NCI-H446 treated with DMSO at 0.1 percent for 48 hours (cell line): ENCODE results near the gene ILF2.

Experiments
- DNase-seq: peaks from one replicate; lab custom pipeline; 2025; lab: John Stamatoyannopoulos, UW

ILF2 gene

DNA sequence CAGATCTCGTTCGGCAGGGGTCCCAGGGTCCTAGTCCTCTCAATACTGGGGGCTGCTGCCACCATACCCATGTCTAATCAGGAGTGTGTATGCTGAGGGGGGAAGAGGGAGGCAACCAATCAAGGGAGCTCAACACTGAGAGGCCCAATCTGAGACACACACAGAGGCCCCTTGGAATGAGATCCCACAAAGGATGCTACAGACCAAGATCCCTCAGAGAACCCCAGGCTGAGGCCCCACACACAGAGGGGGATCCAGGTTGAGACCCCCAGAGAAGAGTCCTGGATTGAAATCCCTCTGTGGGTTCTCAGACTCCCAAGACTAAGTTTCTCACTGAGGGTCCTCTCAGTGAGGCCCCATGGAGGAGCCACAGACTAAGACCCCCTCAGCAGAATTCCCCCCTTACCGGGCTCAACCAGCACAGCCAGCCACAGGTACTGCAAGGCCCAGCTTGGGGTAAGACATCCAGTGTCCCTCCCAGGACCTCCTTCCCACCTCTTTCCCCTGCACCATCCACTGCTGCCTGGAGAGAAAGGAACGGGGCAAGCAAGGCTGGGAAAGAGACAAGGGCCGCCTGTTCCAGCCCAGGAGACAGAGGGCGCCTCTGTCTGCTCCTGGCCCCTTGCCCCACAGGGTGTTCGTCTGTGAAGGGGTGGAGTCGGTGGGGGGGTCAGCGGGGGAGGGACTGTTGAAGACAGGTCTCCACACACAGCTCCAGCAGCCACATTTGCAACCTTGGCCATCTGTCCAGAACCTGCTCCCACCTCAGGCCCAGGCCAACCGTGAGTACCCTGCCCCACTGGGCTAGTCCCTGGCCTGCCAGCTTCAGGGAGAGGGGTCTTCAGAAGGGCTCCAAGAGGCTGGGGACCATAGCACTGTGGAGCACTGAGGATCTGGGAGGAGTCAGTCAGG lies 42.8 kb downstream of the ILF2 start, which contains the start of gene S100A1:
Gene S100A1 (plus strand): TSS at position 720 of the 912 bp plus-strand sequence. CDS start 2,088 bp downstream, outside the sequence.
- no peak for DNase-seq

DNA sequence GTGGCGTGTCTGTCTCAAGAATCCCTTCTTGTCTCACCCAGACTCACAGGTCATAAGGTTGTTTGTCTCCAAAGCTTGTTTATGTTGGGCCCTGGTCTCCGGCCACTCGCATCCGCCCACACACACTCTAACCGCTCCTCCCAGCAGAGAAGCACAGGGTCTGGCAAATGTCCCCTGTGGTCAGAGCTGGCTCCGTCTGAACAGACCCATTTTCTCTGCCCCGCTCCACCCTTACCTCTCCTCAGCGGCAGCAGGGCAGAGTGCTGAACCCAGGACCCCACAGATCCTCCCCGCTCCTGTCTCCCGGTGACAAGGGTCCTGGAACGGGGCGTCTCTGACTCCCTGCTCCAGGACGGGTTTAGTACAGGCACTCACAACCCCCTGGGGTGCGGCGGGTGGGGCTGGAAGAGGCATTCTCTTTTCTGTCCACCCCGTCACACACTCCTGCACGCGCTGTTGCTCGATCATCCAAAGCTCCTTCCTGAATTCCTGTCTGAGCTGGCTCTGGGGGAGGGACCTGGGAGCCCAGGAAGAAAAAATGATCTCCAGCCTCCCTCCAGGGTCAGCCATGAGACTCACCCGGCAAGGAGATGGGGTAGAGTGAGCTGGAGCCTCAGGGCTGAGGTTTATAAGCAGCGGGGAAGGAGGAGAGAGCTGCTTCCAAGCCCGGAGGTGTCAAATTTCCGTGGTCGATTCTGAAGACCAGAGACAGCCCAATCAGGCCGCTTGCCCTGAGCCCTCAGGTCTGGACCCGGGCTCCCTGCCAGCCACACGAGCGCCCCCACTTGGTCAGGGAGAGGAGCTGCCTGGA lies 43.7 kb downstream of the ILF2 start, which contains the start of gene S100A13:
Gene S100A13 (minus strand): TSS at position 602 of the 811 bp plus-strand sequence. CDS start 1,033 bp downstream, outside the sequence.
- no peak for DNase-seq

DNA sequence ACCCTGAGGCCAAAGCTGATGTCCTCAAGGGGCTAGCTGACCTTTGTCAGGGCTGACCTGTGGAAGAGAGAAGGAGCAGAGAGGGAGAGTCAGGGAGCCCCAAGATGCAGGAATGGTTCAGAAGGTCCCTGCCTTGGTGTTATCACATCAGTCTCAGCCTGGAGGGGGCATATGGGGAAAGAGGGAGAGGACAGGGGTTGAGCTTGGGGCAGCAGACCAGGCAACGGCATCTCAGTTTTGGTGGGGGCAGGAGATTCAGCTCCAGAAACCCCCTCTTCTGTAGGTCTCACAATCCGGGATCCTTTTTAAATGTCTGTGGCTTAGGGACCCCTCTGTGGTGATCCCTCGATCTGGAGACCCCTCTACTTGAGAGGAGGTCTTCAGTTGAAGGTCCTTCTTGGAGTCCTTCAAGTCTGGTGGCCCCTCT lies 44.3 kb downstream of the ILF2 start:
- DNase-seq = no peak

DNA sequence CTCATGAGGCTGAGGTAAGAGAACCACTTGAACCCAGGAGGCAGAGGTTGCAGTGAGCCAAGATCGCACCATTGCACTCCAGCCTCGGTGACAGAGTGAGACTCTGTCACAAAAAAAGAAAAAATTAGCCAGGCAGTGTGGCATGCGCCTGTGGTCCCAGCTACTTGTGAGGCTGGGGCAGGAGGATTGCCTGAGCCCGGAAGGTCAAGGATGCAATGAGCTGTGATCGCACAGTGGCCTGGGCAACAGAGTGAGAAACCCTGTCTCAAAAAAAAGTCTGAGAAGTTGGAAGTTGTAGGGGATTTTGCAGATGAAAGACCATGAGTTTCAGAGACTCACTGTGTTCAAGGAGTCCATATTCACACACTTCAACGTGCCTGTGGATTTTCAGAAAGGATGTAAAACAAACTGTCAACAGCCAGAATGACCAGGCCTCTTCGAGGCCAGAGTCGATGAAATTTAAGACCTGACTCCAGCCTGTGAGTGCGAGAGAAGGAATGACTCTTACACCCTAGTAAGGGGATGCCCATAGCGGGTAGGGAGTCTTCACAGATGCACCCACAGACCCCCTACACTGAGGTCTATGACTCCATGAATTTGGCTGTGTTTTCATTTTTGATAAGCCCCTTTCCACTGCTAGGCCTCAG lies 45.7 kb downstream of the ILF2 start:
- DNase-seq = no peak

DNA sequence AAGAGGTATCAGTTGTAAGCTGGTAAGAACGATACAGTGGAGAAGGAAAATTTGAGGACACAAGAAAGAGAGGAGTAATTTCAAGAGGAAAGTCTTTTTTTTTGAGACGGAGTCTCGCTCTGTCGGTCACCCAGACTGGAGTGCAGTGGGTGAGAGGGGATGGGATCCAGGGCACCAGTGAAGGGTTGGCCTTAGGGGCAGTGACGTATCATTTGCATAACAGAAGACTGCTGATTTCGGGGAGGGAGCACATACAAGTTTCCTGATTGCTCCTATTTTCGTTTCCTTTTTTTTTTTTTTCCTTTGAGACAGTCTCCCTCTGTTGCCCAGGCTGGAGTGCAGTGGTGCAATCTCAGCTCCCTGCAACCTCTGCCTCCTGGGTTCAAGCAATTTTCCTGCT lies 47.7 kb downstream of the ILF2 start:
- DNase-seq = no peak

DNA sequence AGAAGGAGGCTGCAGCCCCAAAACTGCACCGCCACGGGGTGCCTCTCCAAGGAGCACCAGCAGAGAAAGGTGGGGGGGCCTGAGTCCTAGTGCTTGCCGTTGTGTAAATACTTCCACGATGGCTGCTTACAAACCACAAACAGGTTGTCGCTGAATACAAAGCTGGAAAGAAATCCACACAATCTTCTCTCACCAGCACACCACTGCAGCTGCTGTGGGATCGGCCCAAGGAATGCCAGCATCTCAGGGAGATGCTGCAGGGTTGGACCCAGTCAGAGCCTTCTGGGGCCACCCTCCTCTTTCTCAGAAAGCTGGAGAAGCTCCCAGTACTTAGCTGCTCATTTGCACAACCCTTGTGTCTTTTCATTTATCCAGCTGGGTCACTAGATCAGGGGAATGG lies 51.6 kb downstream of the ILF2 start:
- DNase-seq = no peak

DNA sequence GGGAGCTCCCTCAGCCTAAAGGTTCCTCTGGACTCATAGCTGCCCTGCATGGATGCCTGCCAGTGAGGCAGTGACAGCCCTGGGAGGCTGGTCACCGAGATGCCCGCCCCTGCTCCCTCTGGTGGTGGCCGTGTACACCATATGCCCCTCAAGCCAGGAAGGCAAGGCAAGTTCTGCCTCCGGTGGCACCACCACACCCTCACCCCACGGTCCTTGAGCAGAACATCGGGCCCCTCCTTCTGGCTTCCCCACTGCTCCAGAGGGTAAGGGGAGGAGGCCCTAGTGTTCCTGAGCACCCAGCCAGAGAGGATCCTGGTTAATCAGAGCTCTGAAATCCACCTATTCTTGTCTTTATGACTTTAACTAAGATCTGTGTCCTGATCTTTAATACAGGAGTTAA lies 53.1 kb downstream of the ILF2 start:
- no peak for DNase-seq

DNA sequence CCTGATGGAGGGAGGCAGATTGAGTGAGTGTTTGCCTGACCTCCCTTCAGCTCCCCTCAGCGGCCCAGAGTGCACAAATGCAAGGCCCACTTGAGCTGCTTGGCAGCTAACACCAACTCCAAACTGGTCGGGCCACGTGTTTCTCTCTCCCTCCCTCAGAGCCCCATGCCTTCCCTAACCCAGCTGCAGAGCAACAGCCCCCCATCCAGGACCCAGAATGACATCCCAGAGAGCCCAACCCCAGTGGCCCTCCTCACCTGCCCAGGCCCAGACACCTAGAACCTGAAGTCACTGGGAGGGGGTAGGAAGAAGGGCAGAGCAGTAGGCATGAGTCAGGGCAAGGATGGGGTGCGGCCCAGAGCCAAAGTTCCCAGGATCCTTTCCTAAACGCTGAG lies 53.9 kb downstream of the ILF2 start:
- DNase-seq = no peak

DNA sequence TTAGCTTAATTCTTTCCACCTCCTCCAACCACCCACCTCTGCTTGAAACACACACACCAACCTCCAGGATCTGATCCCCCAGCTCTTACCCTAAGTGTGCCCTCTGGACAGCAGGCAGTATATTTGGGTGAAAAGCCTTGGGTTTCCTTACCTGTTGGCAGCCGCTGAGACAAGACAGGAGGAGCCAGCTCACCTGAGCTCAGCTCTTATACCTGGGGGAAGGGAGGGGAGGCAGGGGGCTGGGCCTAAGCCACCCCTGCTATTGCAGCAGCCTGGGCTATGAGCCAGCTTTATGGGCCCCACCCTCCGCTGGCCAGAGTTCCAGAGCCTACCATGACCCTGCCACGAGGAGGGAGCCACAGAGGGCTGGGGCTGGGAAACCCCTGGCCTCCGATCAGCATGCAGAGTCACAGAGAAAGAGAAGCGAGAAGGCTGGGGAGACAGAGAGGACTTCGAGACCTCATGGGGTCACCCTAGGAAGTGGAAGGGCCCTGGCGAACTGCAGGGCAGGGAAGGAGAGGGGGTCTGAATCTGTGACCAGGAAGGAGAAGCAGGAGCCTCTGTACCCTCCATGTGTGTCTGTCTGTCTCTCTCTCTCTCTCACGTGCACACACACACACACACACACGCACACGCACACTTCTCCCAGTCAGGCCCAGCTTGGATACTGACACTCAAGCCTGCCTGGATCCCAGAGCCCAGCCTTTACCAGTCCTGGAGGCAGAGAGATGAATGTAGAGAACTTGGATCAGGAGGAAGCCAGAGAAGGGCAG lies 54.5 kb downstream of the ILF2 start, which contains the start of gene S100A14:
Gene S100A14 (minus strand): TSS at position 182 of the 773 bp plus-strand sequence. CDS start 467 bp downstream, outside the sequence.
- DNase-seq = no peak

DNA sequence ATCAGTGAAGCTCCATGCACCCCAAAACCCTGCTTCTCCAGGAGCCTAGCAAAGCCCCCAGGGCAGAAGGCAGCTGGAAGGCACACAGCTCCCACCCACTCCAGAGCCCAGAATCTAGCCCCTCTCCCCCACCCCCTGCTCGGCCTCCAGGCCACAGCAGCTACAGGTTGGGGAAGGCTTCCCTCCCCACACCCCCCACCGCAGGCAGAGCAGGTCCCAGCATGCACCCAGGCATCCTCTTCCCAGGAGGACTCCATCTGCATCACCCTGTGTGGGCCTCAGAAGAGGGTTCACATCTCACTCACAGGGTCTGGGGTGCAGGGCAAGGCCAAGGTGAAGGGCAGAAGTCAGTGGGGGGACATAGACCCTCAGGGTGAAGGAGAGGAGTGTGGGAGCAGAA lies 55.4 kb downstream of the ILF2 start:
- no peak for DNase-seq

DNA sequence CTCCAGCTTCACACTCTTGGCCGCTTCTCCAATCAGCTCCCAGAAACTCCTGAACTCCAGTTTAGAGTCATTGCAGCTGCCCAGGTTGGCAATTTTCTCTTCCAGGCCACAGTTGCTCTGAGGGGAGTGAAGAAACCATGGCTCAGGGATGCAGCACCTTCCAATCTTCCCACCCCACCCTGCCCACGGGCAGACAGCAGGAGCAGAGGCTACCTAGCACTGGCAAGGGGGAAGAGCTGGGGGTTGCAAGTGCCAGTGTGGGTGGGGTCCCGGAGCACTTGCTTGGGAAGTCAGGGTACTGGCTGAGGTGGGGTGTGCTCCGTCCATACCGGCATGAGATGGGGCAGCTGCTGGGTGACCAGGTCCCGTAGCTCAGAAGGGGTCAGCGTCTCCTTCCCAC lies 55.9 kb downstream of the ILF2 start:
- DNase-seq = no peak

DNA sequence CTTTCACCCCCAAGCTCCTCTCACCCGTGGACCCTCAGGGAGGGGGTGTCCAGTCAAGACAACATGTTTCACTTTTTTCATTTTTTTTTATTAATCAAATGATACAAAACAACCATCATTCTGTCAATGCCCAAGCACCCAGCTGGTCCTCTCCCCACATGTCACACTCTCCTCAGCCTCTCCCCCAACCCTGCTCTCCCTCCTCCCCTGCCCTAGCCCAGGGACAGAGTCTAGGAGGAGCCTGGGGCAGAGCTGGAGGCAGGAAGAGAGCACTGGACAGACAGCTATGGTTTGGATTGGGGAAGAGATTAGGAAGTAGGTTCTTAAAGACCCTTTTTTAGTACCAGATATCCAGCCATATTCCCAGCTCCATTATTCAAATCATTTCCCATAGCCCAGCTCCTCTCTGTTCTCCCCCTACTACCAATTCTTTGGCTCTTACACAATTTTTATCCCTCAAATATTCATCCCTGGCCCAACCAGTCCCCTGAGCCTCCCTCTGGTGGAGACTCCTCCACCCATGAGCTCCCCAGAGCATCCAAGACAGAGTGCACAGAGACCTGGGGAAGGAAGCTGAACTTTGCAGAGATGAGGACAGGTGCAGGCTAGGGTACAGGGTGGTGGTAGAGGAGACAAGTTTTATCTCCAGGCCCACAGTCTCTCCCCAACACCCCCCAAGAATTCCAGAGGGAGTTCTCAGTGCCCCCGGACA lies 56.4 kb downstream of the ILF2 start:
- DNase-seq = no peak

DNA sequence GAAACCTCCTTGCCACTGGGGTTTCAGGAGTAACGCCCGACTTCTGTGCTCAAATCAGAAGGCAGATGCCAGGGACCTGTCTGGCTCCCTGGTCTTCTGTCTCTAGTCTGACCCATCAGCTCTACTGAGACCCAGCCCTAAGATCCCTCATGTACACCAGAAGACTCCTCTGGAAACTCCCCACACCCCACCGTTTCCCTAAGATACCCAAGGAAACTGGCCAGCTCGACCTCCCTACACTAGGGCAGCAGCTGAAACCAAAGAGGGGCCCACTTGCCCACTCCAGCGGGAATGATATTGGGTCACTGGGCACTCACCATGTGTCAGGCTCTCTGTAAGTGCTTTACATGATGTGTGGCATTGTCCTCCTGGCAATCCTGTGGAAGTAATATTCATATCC lies 57.4 kb downstream of the ILF2 start:
- no peak for DNase-seq

DNA sequence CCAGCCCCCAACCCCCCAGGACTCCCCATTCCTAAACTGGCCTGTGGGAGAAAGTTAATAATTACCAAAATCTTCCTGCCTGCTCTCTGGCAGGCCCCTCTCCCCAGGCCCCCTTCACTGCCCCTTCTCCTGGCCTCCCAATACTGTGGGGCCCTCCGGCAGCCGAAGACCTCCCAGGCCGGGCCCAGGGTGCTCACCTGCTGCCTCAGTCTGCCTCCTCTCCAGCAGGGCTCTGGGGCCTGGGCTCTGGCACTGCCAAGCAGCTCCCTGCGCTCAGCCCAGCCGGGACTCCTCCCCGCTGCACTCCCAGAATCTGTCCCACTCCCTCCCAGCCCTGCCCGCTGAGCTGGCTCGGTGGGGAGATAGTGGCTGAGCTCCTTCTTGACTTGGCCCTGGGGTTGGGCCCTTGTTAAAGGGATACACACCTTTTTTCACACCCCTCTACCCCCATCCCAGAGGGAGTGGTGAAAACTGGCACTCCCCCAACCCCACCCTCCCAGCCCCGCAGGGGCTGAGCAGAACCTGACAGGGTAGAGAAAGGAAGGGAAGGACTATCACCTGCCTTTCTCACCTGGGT lies 58.0 kb downstream of the ILF2 start, which contains the start of gene S100A16:
Gene S100A16 (minus strand): TSS at position 383 of the 577 bp plus-strand sequence. CDS start 4,986 bp downstream, outside the sequence.
- peak; percentile 55 for DNase-seq

DNA sequence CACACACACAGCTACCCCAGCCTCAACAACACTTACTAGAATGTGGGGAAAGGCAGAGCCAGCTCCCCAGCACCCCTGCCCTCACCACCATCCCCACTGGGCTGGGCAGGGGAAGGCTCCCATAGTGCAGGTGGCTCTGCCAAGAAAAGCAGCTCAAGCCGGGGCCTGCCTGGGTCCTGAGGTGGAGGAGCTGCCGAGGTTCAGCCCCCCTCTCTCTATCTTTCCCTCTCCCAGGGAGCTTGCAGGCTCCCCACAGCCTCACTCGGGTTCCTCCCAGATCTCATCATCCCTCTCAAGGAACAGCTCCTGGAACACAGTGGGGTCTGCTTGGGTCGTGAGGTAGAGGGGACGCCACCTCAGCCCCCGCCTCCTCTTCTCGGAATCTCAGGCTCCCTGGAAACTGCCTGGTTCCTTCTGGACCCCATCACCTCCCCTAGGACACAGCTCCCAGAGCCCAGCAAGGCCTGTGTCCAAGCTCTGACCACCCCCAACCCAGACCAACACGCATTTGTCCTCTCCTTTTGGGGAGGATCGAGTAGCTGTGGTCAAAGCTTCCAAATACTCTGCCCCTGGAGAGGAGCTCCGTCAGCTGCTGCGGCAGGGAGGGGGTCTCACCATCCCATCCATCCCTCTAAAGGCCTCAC lies 58.6 kb downstream of the ILF2 start:
- no peak for DNase-seq
